Gastrocnemius medialis (tissue), 4 donors: ENCODE data around the gene FAM76A.

Source experiments
- POLR2A ChIP-seq, 2 donors: fragments of 450-650 bp; IDR thresholded peaks; one replicate each; pipeline ENCODE4 v1.6.1; 2017; ENCODE audit warnings: antibody characterized with exemption in 2 of 2, mild to moderate bottlenecking in 2 of 2, moderate library complexity in 2 of 2
- TF ChIP-seq, protein P1 (sequence below), 5 experiments: fragments of 450-650 bp in 3 of 5; fragments of 200-600 bp in 2 of 5; sonication (generic) in 2 of 5; IDR thresholded peaks in 4 of 5; conservative IDR thresholded peaks in 1 of 5; 1 replicate in 4 of 5; 2 replicates in 1 of 5; pipeline ENCODE4 v1.5.1; 2016 to 2019; ENCODE audit warnings: antibody characterized with exemption in 5 of 5, mild to moderate bottlenecking in 3 of 5, moderate library complexity in 3 of 5

DNA sequence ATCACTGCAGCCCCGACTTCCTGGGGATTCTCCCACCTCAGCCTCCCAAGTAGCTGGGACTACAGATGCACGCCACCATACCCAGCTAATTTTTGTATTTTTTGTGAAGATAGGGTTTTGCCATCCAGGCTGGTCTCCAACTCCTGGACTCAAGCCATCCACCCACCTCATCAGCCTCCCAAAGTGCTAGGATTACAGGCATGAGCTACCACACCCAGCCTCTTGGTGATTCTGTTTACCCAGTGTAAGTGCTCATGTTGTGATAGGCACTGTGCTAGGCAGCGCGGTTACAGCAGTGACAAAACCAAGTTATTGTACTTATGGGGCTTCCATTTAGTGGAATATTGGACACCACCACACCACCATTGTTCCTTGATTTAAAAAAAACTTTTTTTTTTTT, 37.6 kb downstream of the FAM76A start:
- TF ChIP-seq, protein P1, sequence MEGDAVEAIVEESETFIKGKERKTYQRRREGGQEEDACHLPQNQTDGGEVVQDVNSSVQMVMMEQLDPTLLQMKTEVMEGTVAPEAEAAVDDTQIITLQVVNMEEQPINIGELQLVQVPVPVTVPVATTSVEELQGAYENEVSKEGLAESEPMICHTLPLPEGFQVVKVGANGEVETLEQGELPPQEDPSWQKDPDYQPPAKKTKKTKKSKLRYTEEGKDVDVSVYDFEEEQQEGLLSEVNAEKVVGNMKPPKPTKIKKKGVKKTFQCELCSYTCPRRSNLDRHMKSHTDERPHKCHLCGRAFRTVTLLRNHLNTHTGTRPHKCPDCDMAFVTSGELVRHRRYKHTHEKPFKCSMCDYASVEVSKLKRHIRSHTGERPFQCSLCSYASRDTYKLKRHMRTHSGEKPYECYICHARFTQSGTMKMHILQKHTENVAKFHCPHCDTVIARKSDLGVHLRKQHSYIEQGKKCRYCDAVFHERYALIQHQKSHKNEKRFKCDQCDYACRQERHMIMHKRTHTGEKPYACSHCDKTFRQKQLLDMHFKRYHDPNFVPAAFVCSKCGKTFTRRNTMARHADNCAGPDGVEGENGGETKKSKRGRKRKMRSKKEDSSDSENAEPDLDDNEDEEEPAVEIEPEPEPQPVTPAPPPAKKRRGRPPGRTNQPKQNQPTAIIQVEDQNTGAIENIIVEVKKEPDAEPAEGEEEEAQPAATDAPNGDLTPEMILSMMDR (IDR thresholded peaks at IDR 0.05 in 4 of 5, conservative IDR thresholded peaks at IDR 0.05 in 1 of 5) = no peak
- TF ChIP-seq POLR2A (IDR thresholded peaks at IDR 0.05) = no peak
